ENCODE data around the gene MEF2A. TPM values are rescaled to one million over a fixed set of nuclear protein-coding genes. Genes with fewer than 3 reads are reported as not detected.
A peak's percentile ranks its signal among the peaks of the same experiment; 100 is the strongest.

MEF2A gene
- total and polyA plus RNA-seq, 9 donors: 25.5 to 82.7 (median 59.9) TPM

- Histone ChIP-seq H3K4me3 (no peak overlapping the region), H3K27ac (no peak overlapping the region), H3K27me3 (no peaks in the 10 kb centered on the region), H3K36me3 (no peaks in the 10 kb centered on the region), H3K9me3 (no peaks in the 10 kb centered on the region), H3K4me1 (ENCODE audit: insufficient read depth) (peaks cover 8% of the 10 kb centered on the region)
- TF ChIP-seq CTCF (IDR thresholded peaks at IDR 0.05): no peak
- TF ChIP-seq EP300 (IDR thresholded peaks at IDR 0.05): no peak
- no peak for TF ChIP-seq POLR2A (IDR thresholded peaks at IDR 0.05)
- no peak for DNase-seq
- intact Hi-C loops (cut with DNase I): loop anchor here in 3 of 4 donors (10.0 kb wide), 3 partner anchors 302 to 432 kb away; no protein-coding TSS in a partner anchor
- 80 to 84% (median 81%) methylated on average over 10 of the region's 10 CpGs for WGBS, 3 donors
These were observed 140.9 kb downstream of the MEF2A start for GRCh38 chr15:99706557-99707303.

GRCh38 chr15:99707473-99708270 lies 141.9 kb downstream of the MEF2A start:
- Histone ChIP-seq H3K36me3 (no peaks in the 10 kb centered on the region), H3K27ac (no peak overlapping the region), H3K9me3 (no peaks in the 10 kb centered on the region), H3K27me3 (no peaks in the 10 kb centered on the region), H3K4me3 (no peak overlapping the region), H3K4me1 (ENCODE audit: insufficient read depth) (peaks cover 8% of the 10 kb centered on the region)
- no peak for DNase-seq
- TF ChIP-seq EP300 (IDR thresholded peaks at IDR 0.05) (no peak), POLR2A (IDR thresholded peaks at IDR 0.05) (no peak), CTCF (IDR thresholded peaks at IDR 0.05) (no peak)
- 55 to 67% (median 59%) methylated on average over 11 of the region's 11 CpGs for WGBS, 3 donors
- intact Hi-C loops (cut with DNase I): loop anchor here in 3 of 4 donors (10.0 kb wide), 3 partner anchors 303 to 433 kb away; no protein-coding TSS in a partner anchor

GRCh38 chr15:99708563-99708962 lies 142.8 kb downstream of the MEF2A start:
- Histone ChIP-seq H3K9me3 (no peaks in the 10 kb centered on the region), H3K4me3 (no peak overlapping the region), H3K36me3 (no peaks in the 10 kb centered on the region), H3K27me3 (no peaks in the 10 kb centered on the region), H3K4me1 (ENCODE audit: insufficient read depth) (peaks cover 8% of the 10 kb centered on the region), H3K27ac (no peak overlapping the region)
- intact Hi-C loops (cut with DNase I): loop anchor here in 3 of 4 donors (10.0 kb wide), 3 partner anchors 304 to 434 kb away; no protein-coding TSS in a partner anchor
- TF ChIP-seq CTCF (IDR thresholded peaks at IDR 0.05) (no peak), EP300 (IDR thresholded peaks at IDR 0.05) (no peak), POLR2A (IDR thresholded peaks at IDR 0.05) (no peak)
- peak; percentile 53 to 78 (median 70) for DNase-seq
- WGBS, 3 donors: 19 to 26% (median 23%) methylated on average over 7 of the region's 7 CpGs

GRCh38 chr15:99709243-99709986 lies 143.6 kb downstream of the MEF2A start:
- no peak for DNase-seq
- no peak overlapping the region for H3K27ac ChIP-seq
- intact Hi-C loops (cut with DNase I): loop anchor here in 3 of 4 donors (10.0 kb wide), 3 partner anchors 305 to 435 kb away; no protein-coding TSS in a partner anchor
- H3K4me1 ChIP-seq (ENCODE audit: insufficient read depth): peaks cover 8% of the 10 kb centered on the region
- no peak overlapping the region for H3K4me3 ChIP-seq
- H3K9me3 ChIP-seq: no peaks in the 10 kb centered on the region
- WGBS, 3 donors: 82 to 84% (median 83%) methylated on average over 16 of the region's 16 CpGs
- TF ChIP-seq CTCF (IDR thresholded peaks at IDR 0.05) (no peak), EP300 (IDR thresholded peaks at IDR 0.05) (no peak), POLR2A (IDR thresholded peaks at IDR 0.05) (no peak)
- no peaks in the 10 kb centered on the region for H3K36me3 ChIP-seq
- H3K27me3 ChIP-seq: no peaks in the 10 kb centered on the region
